22Rv1 (cell line): ENCODE measurements around the gene DNER.

Source experiments
- CTCF ChIP-seq: fragments of 450-650 bp; IDR thresholded peaks from 2 replicates; pipeline ENCODE4 v1.5.1; 2017; ENCODE audit warnings: mild to moderate bottlenecking
- ZFX ChIP-seq: fragments of 450-650 bp; IDR thresholded peaks from 2 replicates; pipeline ENCODE4 v1.6.1; 2017; ENCODE audit warnings: antibody characterized with exemption, borderline replicate concordance

- no peak for TF ChIP-seq CTCF
- no peak for TF ChIP-seq ZFX
Observed at GRCh38 chr2:229654437-229654836, 59.9 kb downstream of the DNER start.
